AG04449 (cell line): ENCODE data around the gene CASTOR1.

Source experiments
- CTCF ChIA-PET: fragments of 350-600 bp; formaldehyde crosslinking; extraction: SDS; loops from one replicate; lab custom pipeline; 2021; ENCODE audit warnings: antibody characterized with exemption; lab: Yijun Ruan, JAX
- POLR2A ChIA-PET: fragments of 400-600, 350-600 bp; formaldehyde crosslinking; extraction: SDS; loops from one replicate; lab custom pipeline; 2020; ENCODE audit warnings: antibody characterized with exemption, inconsistent platforms; lab: Yijun Ruan, JAX
- DNase-seq: peaks from one replicate; pipeline ENCODE4 v3.0.0-alpha.2; 2010; ENCODE audit warnings: low read depth, low spot score
- H3K4me3 ChIP-seq: 2 replicates; pipeline ENCODE4 v1.5.1; 2011; ENCODE audit warnings: low read depth, mild to moderate bottlenecking, control low read depth, low read length
- TF ChIP-seq, protein P1 (sequence below): IDR thresholded peaks from one replicate; pipeline ENCODE4 v1.5.1; 2011; ENCODE audit warnings: mild to moderate bottlenecking, moderate library complexity, low read length, control low read depth, inconsistent platforms; ENCODE audit not compliant: insufficient read depth; ENCODE audit errors: missing control alignments

Gene CASTOR1

DNA sequence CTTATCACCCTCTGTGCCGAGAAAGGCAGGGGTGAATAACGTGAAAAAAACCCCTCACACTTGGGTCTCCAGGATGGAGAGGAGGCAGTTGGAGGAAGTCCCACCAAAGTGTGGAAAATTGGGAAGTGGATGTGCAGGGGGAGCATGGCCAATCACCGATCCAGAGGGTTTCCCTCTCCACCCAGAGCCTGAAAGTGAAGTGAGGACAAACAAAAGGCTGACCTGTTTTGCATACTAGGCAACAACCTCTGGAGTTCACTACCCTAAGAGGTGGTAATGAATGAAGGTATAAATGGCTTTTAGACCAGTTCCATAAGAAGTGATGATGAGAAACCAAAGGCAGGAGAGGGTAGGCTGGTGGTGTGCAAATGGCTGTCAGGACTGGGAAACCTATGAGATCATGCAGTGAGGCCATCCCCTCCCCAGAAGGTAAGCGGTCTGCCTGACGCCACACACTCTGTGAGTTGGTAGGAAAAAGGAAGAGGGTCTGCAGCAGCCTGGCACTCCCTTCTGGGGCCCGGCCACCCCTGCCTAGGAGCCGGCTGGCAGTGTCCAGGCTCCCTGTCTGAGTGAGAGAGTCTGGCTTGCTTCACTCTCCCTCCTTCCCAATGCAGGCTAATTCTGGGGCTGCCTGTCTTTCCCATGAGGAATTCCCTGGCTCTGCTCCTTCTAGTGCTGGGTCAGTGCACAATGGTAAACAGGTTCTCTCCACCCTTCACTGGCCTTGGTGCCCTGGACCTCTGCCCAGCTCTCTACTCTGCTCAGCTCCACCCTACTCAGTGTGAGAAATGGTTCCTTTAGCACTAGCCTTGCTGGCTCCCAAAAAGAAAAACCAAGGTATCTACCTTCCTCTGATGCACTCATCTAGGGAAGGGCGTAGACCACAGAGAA, 21.8 kb upstream of the CASTOR1 start:
- ChIA-PET CTCF (interaction anchor here (0.7 to 4.7 kb wide), 7 partner anchors 10 to 203 kb away, joined by 3 to 25 read pairs (median 4); partner anchors contain the start of gene CASTOR1), POLR2A (interaction anchor here (0.6 to 1.9 kb wide), 6 partner anchors 8 to 74 kb away, joined by 3 to 7 read pairs (median 4); partner anchors contain the start of gene TBC1D10A)
- TF ChIP-seq, protein P1, sequence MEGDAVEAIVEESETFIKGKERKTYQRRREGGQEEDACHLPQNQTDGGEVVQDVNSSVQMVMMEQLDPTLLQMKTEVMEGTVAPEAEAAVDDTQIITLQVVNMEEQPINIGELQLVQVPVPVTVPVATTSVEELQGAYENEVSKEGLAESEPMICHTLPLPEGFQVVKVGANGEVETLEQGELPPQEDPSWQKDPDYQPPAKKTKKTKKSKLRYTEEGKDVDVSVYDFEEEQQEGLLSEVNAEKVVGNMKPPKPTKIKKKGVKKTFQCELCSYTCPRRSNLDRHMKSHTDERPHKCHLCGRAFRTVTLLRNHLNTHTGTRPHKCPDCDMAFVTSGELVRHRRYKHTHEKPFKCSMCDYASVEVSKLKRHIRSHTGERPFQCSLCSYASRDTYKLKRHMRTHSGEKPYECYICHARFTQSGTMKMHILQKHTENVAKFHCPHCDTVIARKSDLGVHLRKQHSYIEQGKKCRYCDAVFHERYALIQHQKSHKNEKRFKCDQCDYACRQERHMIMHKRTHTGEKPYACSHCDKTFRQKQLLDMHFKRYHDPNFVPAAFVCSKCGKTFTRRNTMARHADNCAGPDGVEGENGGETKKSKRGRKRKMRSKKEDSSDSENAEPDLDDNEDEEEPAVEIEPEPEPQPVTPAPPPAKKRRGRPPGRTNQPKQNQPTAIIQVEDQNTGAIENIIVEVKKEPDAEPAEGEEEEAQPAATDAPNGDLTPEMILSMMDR: no peak
- no peak for DNase-seq
- no peak overlapping the region for H3K4me3 ChIP-seq

GRCh38 chr22:30309951-30310741, 20.8 kb upstream of the CASTOR1 start:
- DNase-seq: no peak
- TF ChIP-seq, protein P1: no peak
- ChIA-PET POLR2A (interaction anchor here (0.6 to 1.3 kb wide), 4 partner anchors 8 to 60 kb away, joined by 3 to 7 read pairs (median 4); partner anchors contain the start of gene TBC1D10A), CTCF (interaction anchor here (0.7 to 2.2 kb wide), 3 partner anchors 9 to 22 kb away, joined by 3 to 9 read pairs (median 4); no protein-coding TSS in a partner anchor)
- H3K4me3 ChIP-seq: no peak overlapping the region

DNA sequence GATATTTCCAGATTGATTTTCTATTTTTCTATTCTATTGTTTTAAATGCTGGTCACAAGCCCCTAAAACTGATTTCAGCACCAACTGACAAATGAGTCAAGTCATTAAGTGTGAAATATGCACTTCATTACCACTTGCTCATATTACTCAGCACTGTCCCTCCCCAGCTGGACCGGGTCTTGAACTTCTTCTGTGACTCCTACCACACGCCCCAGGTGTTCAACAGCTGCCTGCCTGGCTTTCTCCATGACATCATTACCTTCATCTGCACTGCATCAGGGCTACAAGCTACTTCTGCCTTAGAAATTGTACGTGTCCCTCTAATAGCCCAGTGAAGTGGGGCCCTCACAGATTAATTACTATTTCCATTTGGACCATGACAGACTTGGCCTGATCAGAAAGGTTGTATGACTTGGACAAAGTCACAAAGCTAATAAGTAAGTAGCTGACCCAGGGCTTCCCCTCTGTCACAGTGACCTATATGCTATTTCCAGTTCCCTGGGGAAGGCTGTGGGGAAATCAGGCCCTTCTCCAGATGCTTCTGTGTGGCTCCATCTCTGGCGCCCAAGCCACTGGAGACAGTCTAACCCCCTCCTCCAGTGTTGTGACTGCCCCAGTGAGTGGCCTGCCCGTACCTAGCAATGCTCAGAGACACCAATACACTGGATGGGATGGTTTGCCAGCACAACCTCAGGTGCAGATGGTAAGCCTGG, 19.4 kb upstream of the CASTOR1 start:
- ChIA-PET POLR2A (no interaction called here), CTCF (interaction anchor here (0.9 to 1.7 kb wide), 3 partner anchors 21 to 79 kb away, joined by 3 to 9 read pairs (median 4); partner anchors contain the start of gene RNF215)
- no peak for DNase-seq
- H3K4me3 ChIP-seq: no peak overlapping the region
- TF ChIP-seq, protein P1: no peak

- POLR2A ChIA-PET: no interaction called here
- no peak overlapping the region for H3K4me3 ChIP-seq
- CTCF ChIA-PET: interaction anchor here (0.9 to 1.7 kb wide), 2 partner anchors 20 to 52 kb away, joined by 3 to 9 read pairs; no protein-coding TSS in a partner anchor
- TF ChIP-seq, protein P1: no peak
- no peak for DNase-seq
Observed at GRCh38 chr22:30308093-30308492, 18.8 kb upstream of the CASTOR1 start.

DNA sequence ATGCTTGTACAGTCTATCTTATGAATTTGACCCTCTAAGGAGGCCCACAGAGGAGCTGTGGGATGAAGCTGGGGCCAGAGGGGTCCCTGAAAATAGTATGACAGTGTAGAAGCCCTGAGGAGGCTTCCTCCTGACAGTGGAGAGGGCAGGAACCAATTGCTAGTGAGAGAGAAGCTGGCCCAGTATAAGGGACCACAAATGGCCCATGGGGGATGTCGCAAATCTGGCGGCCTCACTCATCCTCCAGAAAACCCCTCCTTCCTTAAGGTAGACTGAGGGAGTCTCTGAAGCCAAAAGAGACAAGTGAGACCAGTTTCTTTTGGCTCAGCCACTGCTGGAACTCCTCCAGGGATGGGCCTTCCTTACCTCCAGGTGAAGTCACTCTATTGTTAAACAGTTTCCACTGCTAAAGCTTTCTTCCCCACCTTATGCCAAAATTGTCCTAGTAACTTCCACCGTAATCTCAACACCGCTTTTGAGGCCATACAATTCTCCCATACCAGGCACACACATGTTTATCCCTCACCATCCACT, 17.8 kb upstream of the CASTOR1 start:
- TF ChIP-seq, protein P1: no peak
- H3K4me3 ChIP-seq: no peak overlapping the region
- no peak for DNase-seq
- ChIA-PET POLR2A (no interaction called here), CTCF (interaction anchor here (0.8 to 1.6 kb wide), 2 partner anchors 19 to 85 kb away, joined by 3 to 7 read pairs; no protein-coding TSS in a partner anchor)
